Mucosa of gallbladder (tissue), 1 donor: ENCODE data around the gene MARK1. TPM values are rescaled to one million over a fixed set of nuclear protein-coding genes. Genes with fewer than 3 reads are reported as not detected.
"Not testable (repeated sequence)": the region's sequence is repeated elsewhere in the genome, so short reads cannot be mapped to it uniquely, and the experiment has no call there.

Experiments used
- DNase-seq: peaks from one replicate; pipeline ENCODE4 v3.0.0-alpha.2; 2020; ENCODE audit warnings: low spot score
- total RNA-seq: library from RNA; stranded (reverse); gene quantifications from one replicate; pipeline ENCODE4 v1.2.1, GENCODE V29; 2021
- donor health status: DM: no; HTN: no; CAD: no.

Gene MARK1
- total RNA-seq, 1 donor from 2014 or later: 5.1 TPM

- no peak for DNase-seq
These were observed 954 bp downstream of the MARK1 start for GRCh38 chr1:220528679-220529501.

GRCh38 chr1:220529521-220530020, 1.6 kb downstream of the MARK1 start:
- no peak for DNase-seq

- DNase-seq: no peak
These were observed 5.7 kb downstream of the MARK1 start for GRCh38 chr1:220533504-220534109.

- DNase-seq: no peak
These were observed 17.0 kb downstream of the MARK1 start for GRCh38 chr1:220544901-220545303.

DNA sequence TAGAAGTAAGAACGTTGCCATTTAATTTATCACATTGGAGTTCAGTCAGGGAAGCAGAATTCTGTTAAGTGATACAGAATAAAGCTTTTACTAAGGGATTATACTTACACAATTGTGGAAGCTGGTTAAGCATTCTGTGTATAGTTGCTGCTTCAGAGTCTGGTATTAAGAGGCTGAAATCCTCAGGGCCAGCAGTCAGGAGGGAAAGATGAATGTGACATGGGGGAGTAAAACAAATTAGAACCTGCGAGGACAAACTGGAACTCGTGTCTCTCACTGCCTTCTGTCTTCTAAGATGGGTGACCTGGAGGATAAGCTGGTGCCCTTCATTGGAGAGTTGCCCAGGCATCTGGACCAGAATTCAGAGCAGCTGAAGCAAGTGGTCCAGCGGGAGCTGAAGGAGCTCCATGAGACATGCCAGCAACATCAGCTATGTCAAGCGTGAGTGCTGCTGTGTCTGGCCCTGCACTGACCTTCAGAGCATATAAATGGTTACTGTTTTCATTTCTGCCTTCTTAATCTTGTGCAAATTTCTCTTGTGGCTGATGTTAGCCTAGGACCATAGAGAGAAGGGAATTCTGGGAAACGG, 23.0 kb downstream of the MARK1 start:
- DNase-seq: no peak

DNA sequence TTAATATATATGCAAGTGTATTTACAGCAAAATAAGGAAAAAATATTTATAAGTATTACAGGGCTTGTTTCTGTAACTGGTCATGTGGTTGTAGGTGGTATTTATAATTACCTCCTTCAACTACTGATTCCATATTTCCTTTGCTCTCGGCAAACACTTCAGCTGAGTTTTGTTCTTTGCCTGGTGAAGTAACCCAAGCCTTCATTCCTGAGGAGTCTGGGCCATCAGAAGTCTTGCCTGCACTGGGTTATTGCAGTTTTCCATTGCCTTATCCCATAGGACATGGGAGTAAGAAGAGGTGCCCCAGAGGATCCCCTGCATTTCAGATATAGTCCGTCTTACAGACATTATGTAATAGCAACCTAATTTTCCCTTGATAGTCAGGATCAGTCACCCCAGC, 23.8 kb downstream of the MARK1 start:
- DNase-seq: no peak

DNA sequence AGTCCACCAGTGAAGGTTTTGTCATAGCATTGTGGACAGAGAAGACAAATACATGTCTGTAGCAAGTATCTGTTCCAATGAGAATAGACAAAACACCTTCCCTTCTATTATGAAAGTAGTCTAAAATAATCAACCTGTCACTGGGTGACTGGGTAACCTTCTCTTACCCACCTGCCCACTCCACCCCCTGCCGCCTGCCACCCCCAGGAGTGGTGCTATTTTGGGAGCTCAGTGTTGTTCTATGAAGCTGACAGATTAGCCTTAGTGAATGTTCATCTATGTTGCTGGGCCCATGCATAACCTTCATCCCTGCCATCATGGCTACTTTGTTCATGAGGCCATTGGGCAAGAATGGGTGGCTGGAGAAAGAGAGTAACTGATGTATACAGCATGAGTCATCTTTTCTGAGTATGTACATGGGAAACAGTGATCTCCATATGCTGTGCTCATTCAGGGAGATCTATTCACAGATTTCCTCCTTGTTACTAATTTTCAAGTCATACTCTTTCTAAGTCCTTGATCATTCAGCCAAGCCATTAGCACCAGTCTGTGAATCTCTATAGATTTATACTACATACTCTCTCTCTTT, 24.8 kb downstream of the MARK1 start:
- DNase-seq: no peak

- no peak for DNase-seq
These were observed 28.7 kb downstream of the MARK1 start for GRCh38 chr1:220556641-220557040.

GRCh38 chr1:220563564-220563963, 35.6 kb downstream of the MARK1 start:
- DNase-seq: no peak

DNA sequence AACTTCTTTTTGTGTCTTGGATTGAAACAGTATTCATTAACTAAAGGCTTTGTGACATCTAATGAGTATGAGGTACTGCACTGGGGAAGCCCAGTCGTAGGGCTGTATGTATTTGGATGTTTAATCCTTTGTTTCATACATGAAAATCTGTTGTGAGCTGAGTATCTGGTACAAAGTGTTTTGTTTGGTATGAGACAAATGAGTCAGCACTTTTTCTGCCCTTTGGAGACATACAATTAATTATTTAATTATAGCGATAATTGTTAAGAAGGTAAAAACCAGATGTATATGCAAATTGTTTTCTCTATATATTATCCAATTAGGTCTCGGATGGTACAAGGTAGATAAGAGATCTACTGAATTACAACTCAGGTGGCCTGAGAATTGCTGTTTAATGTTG, 36.3 kb downstream of the MARK1 start:
- no peak for DNase-seq

DNA sequence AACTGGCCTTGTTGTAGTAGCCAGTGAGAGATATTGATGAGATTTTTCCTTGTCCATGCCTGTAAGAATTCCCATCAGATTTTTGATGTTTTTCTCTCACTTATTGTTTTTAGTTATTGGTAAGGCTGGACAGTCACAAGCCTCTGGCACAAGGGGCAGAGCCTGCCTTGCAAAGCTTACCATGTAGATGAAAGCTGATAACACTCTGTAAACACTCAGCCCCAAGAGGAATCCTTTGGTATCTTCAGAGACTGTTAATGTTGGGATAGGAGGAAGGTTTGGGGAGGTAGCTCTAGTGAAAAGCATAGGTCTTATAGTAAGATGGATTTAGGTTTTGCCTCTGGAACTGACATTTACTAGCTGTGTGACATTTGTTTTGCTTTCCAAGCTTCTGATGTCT, 37.7 kb downstream of the MARK1 start:
- DNase-seq: no peak

DNA sequence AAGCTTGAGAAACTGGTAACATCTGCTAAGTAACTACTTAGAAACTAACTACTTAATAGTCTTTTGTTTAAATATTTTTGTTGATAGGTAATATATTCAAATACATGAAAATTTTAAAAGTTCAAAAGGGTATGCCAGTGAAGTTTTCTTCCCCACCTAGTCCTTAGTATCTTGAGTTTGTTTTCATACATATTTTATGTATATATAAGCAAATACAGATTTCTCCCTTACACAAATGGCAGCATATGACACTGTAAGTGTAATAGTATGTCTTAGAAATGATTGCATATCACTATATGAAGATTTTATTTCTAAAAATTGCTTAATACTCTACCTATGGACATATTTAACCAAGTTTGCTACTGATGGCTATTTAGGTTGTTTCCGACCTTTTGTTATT, 38.9 kb downstream of the MARK1 start:
- DNase-seq: no peak

DNA sequence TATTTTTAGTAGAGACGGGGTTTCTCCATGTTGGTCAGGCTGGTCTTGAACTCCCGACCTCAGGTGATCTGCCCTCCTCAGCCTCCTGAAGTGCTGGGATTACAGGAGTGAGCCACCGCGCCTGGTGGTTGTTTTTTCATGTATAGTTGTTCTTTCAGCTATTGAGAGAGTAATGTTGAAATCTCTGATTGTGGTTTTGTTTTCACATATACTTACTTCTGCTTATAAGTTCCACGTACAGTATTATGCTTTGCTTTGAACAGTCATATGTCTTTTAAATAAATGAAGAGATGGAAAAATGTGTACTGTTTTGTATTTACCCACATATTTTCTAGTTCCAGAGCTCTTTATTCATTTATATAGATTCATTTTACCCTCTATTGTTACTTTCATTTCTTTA, 44.5 kb downstream of the MARK1 start:
- no peak for DNase-seq

DNA sequence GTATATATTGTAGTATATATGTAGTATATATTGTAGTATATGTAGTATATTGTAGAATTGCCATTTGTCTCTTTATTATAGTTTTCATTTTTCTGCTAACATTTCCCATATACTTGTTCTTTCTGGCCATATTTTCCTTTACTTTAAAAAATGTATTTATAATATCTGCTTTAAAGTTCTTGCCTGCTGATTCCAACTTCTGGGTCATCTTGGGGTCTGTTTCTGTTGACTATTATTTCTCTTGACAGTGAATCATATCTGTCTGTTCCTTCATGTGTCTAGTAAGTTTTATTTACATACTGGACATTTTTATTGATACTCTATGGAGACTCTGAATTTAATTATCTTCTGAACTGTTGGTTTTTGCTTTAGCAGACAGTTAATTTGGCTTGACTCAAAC, 45.9 kb downstream of the MARK1 start:
- DNase-seq: no peak

DNA sequence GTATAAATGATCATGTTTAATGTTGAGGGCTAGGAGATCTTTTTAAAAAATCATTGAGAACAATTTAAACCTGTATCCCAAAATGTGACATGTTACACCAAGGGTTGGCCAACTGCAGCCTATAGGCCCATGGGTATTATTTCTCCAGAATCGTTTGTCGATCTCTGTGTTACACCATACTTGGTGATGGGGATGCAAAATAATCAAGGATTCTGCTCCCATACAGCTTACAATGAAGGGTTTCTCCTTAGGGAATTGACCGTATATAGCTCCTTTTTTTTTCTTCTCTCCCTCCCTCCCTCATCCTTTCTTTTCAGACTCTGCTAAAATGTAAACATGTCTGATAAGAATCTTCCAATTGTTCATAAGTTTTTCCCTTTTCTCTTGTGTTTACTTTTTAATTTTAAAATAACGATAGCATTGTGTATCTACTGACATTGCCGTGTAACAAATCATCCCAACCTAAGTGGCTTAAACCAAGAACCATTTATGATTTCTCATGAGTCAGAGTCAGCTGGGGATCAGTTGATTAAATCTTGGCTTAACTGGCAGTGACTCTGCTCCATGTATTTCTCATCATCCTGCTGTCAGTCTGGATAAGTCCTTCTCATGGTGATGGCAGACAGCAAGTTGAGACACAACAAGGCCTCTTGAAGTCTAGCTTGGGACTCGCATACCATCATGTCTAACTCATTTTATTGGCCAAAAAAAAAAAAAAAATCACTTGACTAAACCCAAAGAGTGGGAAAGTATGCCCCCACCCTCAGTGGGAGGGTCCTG, 48.0 kb downstream of the MARK1 start:
- no peak for DNase-seq

DNA sequence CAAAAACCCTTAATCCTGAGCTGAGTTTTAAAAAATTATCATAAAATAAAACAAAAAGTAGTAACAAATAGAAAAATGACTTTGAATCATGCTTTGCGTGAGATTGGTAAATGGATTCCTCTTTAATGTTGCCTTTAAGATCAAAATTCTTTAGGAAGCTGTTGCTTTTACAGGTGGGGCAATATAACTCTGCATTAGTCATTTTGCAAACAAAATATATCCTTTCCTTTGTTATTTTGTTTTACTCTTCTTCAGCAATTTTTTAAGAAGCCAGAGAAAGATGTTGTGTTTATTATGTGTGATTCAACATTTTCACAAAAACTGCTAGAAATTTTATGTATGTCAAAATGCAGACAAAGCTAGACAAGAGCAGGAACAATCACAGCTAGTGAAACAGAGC, 50.0 kb downstream of the MARK1 start:
- no peak for DNase-seq

- DNase-seq: no peak
These were observed 51.4 kb downstream of the MARK1 start for GRCh38 chr1:220579317-220579716.

DNA sequence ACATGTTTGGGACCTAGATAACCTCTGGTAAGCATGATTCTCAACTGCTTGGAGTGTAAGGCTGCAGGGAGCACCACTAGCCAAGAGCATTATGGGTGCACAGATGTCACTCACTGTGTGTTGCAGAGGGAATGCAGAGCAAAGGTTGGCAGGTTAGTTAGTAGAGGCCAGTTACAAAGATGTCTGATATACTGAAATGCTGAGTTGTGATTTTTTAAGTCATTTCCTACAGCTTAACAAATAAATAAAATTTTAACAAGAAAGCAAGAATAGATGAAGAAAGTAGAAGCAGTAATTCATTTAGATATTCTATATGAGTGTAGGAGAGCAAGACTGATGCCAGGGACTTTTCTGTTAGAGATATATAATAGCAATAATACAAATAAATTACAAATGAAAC, 64.8 kb downstream of the MARK1 start:
- no peak for DNase-seq

- DNase-seq: no peak
These were observed 66.4 kb downstream of the MARK1 start for GRCh38 chr1:220594356-220594755.

DNA sequence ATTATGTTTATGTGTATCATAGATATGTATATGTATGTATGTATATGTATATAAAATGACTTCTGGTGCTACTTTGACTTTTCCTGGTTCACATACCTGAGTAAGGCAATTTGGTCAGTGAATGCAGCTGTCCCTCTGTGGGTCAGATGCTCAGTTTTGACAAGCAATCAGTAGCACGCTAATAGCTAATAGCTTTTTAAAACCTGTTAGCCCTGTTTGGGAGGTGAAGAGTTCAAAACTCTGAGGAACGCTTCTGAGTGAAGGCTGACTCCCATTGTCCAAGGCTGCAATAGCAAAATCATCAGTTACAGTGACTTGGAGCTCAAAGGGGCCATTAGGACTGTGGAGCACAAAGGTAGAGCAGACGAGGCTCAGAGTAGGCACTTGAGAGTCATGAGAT, 67.2 kb downstream of the MARK1 start:
- no peak for DNase-seq

DNA sequence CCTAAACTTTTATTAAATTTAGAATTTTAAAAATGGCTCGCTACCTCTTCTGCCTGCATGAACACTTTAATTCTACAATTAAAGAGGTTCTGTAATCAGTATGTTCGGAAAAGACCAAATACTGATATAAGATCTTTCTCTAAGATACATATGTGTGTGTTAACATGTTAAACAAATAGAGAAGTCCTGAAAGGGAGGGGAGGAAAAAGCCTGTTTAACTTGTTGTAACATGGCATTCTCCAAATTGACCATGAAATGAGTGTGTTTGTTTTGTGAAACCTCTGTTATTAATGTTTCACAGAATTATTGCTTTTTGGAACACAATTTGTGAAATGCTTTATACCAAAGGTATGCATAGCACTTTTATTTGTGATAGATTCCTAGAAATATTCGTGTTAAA, 77.0 kb downstream of the MARK1 start:
- no peak for DNase-seq

- not testable (repeated sequence) for DNase-seq
These were observed 77.7 kb downstream of the MARK1 start for GRCh38 chr1:220605651-220606050.
